ENCODE data around the gene PALD1. TPM values are rescaled to one million over a fixed set of nuclear protein-coding genes. Genes with fewer than 3 reads are reported as not detected.
A peak's percentile ranks its signal among the peaks of the same experiment; 100 is the strongest.

The PALD1 gene
- total RNA-seq, 1 donor from 2014 or later: 4.1 TPM

- DNase-seq (ENCODE audit: low spot score): peak; percentile 75
- no peaks in the 10 kb centered on the region for H3K36me3 Mint-ChIP-seq (ENCODE audit: low read depth)
- TF ChIP-seq, protein P1, sequence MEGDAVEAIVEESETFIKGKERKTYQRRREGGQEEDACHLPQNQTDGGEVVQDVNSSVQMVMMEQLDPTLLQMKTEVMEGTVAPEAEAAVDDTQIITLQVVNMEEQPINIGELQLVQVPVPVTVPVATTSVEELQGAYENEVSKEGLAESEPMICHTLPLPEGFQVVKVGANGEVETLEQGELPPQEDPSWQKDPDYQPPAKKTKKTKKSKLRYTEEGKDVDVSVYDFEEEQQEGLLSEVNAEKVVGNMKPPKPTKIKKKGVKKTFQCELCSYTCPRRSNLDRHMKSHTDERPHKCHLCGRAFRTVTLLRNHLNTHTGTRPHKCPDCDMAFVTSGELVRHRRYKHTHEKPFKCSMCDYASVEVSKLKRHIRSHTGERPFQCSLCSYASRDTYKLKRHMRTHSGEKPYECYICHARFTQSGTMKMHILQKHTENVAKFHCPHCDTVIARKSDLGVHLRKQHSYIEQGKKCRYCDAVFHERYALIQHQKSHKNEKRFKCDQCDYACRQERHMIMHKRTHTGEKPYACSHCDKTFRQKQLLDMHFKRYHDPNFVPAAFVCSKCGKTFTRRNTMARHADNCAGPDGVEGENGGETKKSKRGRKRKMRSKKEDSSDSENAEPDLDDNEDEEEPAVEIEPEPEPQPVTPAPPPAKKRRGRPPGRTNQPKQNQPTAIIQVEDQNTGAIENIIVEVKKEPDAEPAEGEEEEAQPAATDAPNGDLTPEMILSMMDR (IDR thresholded peaks at IDR 0.05): no peak
- no peak overlapping the region for H3K27ac Mint-ChIP-seq (ENCODE audit: unreplicated experiment)
- no peaks in the 10 kb centered on the region for H3K4me1 Mint-ChIP-seq (ENCODE audit: low read depth)
- H3K4me3 Mint-ChIP-seq (ENCODE audit: unreplicated experiment): no peak overlapping the region
- H3K9me3 Mint-ChIP-seq (ENCODE audit: low read depth): no peaks in the 10 kb centered on the region
- no peaks in the 10 kb centered on the region for H3K27me3 Mint-ChIP-seq (ENCODE audit: low read depth)
These were observed 87.3 kb downstream of the PALD1 start for GRCh38 chr10:70565556-70566514.

DNA sequence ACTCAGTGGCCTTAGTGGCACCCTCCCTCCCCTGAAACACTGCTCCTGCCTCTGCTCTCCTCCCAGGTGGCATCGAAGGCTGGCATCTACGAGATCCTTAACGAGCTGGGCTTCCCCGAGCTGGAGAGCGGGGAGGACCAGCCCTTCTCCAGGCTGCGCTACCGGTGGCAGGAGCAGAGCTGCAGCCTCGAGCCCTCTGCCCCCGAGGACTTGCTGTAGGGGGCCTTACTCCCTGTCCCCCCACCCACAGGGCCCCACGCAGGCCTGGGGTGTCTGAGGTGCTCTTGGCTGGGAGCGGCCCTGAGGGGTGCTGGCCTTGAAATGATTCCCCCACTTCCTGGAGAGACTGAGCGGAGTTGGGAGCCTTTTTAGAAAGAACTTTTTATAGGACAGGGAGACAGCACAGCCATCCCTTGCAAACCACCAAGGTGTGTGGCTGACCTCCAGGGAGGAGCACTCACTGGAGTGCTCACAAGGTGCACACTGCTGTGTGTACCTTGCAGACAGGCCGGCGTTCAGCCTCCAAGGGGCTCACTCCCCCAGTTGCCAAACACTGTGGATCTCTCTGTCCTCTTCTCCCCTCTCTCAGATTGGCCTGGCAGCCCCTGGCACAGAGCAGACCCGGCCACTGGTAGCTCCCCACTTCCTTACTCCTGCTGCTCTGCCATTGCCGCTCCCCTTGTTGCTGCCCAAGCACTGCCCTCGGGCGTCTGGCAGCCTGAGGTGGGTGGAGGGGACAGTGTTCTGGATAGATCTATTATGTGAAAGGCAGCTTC lies 88.1 kb downstream of the PALD1 start:
- TF ChIP-seq, protein P1 (IDR thresholded peaks at IDR 0.05): no peak
- Mint-ChIP-seq H3K27me3 (ENCODE audit: low read depth) (no peaks in the 10 kb centered on the region), H3K36me3 (ENCODE audit: low read depth) (no peaks in the 10 kb centered on the region), H3K27ac (ENCODE audit: unreplicated experiment) (no peak overlapping the region), H3K4me1 (ENCODE audit: low read depth) (no peaks in the 10 kb centered on the region), H3K9me3 (ENCODE audit: low read depth) (no peaks in the 10 kb centered on the region), H3K4me3 (ENCODE audit: unreplicated experiment) (no peak overlapping the region)
- peak; percentile 81 for DNase-seq (ENCODE audit: low spot score)

DNA sequence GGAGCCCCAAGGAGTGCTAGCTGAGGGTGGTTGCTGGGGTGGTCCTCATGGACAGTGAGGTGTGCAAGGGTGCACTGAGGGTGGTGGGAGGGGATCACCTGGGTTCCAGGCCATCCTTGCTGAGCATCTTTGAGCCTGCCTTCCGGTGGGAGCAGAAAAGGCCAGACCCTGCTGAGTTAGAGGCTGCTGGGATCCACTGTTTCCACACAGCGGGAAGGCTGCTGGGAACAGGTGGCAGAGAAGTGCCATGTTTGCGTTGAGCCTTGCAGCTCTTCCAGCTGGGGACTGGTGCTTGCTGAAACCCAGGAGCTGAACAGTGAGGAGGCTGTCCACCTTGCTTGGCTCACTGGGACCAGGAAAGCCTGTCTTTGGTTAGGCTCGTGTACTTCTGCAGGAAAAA lies 89.0 kb downstream of the PALD1 start:
- Mint-ChIP-seq H3K4me1 (ENCODE audit: low read depth) (no peaks in the 10 kb centered on the region), H3K4me3 (ENCODE audit: unreplicated experiment) (no peak overlapping the region), H3K36me3 (ENCODE audit: low read depth) (no peaks in the 10 kb centered on the region), H3K27me3 (ENCODE audit: low read depth) (no peaks in the 10 kb centered on the region), H3K27ac (ENCODE audit: unreplicated experiment) (no peak overlapping the region), H3K9me3 (ENCODE audit: low read depth) (no peaks in the 10 kb centered on the region)
- DNase-seq (ENCODE audit: low spot score): no peak
- TF ChIP-seq, protein P1 (IDR thresholded peaks at IDR 0.05): no peak

DNA sequence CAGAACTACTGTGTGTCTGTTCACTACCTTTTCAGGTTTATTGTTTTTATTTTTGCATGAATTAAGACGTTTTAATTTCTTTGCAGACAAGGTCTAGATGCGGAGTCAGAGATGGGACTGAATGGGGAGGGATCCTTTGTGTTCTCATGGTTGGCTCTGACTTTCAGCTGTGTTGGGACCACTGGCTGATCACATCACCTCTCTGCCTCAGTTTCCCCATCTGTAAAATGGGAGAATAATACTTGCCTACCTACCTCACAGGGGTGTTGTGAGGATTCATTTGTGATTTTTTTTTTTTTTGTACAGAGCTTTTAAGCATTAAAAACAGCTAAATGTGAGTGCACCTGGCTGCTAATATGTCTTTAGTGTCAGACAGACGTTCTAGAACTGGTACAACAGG lies 89.5 kb downstream of the PALD1 start:
- Mint-ChIP-seq H3K27me3 (ENCODE audit: low read depth) (no peaks in the 10 kb centered on the region), H3K36me3 (ENCODE audit: low read depth) (no peaks in the 10 kb centered on the region), H3K4me3 (ENCODE audit: unreplicated experiment) (no peak overlapping the region), H3K4me1 (ENCODE audit: low read depth) (no peaks in the 10 kb centered on the region), H3K27ac (ENCODE audit: unreplicated experiment) (no peak overlapping the region), H3K9me3 (ENCODE audit: low read depth) (no peaks in the 10 kb centered on the region)
- DNase-seq (ENCODE audit: low spot score): no peak
- TF ChIP-seq, protein P1 (IDR thresholded peaks at IDR 0.05): no peak

DNA sequence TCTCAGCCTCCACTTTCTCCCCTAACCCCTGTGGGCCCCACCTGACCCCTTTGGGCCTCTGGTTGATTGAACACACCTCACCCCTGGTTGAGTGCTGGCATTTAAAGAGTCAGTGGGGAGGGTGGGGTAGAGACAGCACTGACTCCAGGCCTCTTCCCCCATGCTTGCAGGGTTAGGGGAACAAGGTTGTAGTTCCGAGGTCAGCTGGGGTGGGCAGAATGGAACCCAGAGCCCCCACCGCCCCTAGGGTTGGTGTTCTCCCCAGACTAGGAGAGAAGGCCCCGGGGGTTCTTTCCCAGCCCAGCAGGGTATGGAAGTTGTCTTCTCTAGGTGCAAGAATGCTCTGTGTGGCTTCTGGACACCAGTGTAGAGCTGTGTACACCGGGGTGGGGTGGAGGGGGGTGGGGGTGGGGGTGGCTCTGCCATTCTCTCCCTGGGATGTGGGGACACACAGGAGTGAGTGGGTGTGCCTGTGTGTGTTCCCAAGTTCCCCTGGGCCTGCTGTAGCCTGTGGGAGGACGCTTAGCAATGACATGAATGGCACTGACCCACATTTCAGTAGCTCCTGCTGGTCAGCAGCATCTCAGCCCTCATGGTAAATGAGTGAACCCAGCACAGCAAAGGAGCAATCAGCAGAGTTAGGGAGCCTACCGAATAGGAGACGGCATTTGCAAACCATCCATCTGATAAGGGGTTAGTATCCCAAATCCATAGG lies 90.4 kb downstream of the PALD1 start:
- no peak overlapping the region for H3K4me3 Mint-ChIP-seq (ENCODE audit: unreplicated experiment)
- no peaks in the 10 kb centered on the region for H3K9me3 Mint-ChIP-seq (ENCODE audit: low read depth)
- H3K4me1 Mint-ChIP-seq (ENCODE audit: low read depth): no peaks in the 10 kb centered on the region
- DNase-seq (ENCODE audit: low spot score): peak; percentile 54
- no peaks in the 10 kb centered on the region for H3K27me3 Mint-ChIP-seq (ENCODE audit: low read depth)
- no peak overlapping the region for H3K27ac Mint-ChIP-seq (ENCODE audit: unreplicated experiment)
- H3K36me3 Mint-ChIP-seq (ENCODE audit: low read depth): no peaks in the 10 kb centered on the region
- TF ChIP-seq, protein P1 (IDR thresholded peaks at IDR 0.05): no peak

Measured in chondrocyte (in vitro differentiated cells).